Thymus (tissue), 11 donors: ENCODE data around the gene RHEBL1. TPM values are rescaled to one million over a fixed set of nuclear protein-coding genes. Genes with fewer than 3 reads are reported as not detected.
A peak's percentile ranks its signal among the peaks of the same experiment; 100 is the strongest.

Experiments used
- DNase-seq, 9 donors: peaks; one replicate each; pipeline ENCODE4 v3.0.0-alpha.2; 2013; ENCODE audit warnings: low spot score in 9 of 9, low read depth in 6 of 9, missing footprints in 1 of 9
- H3K27ac ChIP-seq, 2 donors: one replicate each; pipeline ENCODE4 v1.5.1; 2013; ENCODE audit warnings: control low read depth in 1 of 2, low read depth in 1 of 2, low read length in 1 of 2, mild to moderate bottlenecking in 1 of 2, moderate library complexity in 1 of 2
- H3K27me3 ChIP-seq, 2 donors: one replicate each; pipeline ENCODE4 v1.5.1; 2013; ENCODE audit warnings: low read length in 1 of 2; ENCODE audit not compliant: control insufficient read depth in 2 of 2, insufficient read depth in 1 of 2
- H3K36me3 ChIP-seq, 2 donors: one replicate each; pipeline ENCODE4 v1.5.1; 2013; ENCODE audit warnings: low read length in 1 of 2, mild to moderate bottlenecking in 1 of 2, moderate library complexity in 1 of 2; ENCODE audit not compliant: control insufficient read depth in 2 of 2, insufficient read depth in 2 of 2
- H3K4me1 ChIP-seq, 2 donors: one replicate each; pipeline ENCODE4 v1.5.1; 2013; ENCODE audit warnings: low read length in 2 of 2; ENCODE audit not compliant: control insufficient read depth in 2 of 2, insufficient read depth in 2 of 2
- H3K4me3 ChIP-seq, 2 donors: one replicate each; pipeline ENCODE4 v1.5.1; 2013; ENCODE audit warnings: low read length in 2 of 2, control low read depth in 1 of 2, mild to moderate bottlenecking in 1 of 2
- H3K9me3 ChIP-seq, 2 donors: one replicate each; pipeline ENCODE4 v1.5.1; 2013; ENCODE audit warnings: low read length in 1 of 2, mild to moderate bottlenecking in 1 of 2; ENCODE audit not compliant: control insufficient read depth in 2 of 2, insufficient read depth in 1 of 2
- WGBS: extraction: QIAGEN DNeasy Blood & Tissue Kit; methylation state at CpG from one replicate; pipeline ENCODE4 v1.1.7; 2013; 5-methylcytosine and 5-hydroxymethylcytosine counted together
- polyA plus RNA-seq: library from polyadenylated mRNA; stranded (reverse); fragments of 200-250 nt; gene quantifications from one replicate; pipeline ENCODE4 v1.2.3, GENCODE V29; 2013
- total RNA-seq: library from RNA; stranded (reverse); fragments of 120-200 nt; gene quantifications from one replicate; pipeline ENCODE4 v1.2.4, GENCODE V29; 2013
- donor health status: healthy.

Gene RHEBL1
- total and polyA plus RNA-seq, 2 donors: 1.6 to 3.2 TPM

DNA sequence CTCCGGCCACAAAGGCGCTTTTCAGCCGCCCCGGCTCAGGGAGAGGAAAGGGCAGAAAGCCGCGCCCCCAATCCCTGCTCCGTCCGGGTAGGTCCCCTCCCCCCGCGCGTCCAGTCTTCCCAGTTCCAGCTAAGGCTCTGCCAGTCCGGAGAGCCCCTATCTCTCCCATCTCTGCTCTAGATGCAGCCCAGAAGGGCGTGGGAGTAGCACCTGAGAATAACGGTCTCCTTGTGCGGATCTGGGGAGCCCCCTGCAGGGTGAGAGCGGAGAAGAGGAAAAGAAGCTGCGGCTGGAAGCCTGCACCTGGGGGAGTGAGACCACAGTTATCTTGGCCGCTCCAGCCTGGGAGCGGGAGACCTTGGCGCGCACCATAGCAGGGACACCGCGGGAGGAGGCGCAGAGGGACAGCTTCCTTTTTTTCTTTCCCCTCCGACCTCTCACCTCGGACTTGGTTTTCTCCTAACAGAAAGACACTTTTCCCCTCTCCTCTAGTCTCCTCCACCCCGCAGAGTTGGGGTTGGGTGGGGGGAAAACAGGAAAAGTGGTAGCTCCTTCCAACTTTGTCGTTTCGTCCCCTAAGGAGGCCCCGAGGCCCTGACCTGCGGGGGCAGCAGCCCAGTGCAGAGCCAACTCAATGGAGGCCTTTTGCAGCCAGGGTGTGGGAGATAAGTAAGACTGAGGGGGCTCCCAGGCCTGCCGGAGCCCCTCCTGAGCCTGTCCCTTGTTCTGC, 22.5 kb upstream of the RHEBL1 start:
- Histone ChIP-seq H3K27ac (no peak overlapping the region), H3K27me3 (peaks cover 64 to 85% of the 10 kb centered on the region in 2 donors), H3K4me3 (peak overlapping the region in 1 of 2 donors; percentile 31), H3K36me3 (peaks cover 9% of the 10 kb centered on the region in 2 donors), H3K9me3 (peaks cover 0 to 4% of the 10 kb centered on the region in 2 donors), H3K4me1 (peaks cover 16 to 60% of the 10 kb centered on the region in 2 donors)
- 5% methylated on average over 32 of the region's 32 CpGs for WGBS
- peak in 4 of 9 donors; percentile 56 to 78 (median 64) for DNase-seq

DNA sequence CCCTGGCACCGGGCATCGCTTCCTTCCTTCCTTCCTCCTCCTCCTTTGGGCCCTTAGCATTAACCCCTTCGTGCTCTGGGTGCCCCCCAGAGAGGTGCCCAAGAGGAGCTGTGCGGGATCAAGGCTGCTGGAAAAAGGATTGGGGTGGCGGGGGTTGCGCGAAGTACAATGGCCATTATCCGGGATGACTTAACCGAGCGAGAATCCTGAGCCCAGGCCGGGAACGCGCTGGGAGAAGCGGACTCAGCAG, 22.0 kb upstream of the RHEBL1 start:
- 4% methylated on average over 14 of the region's 14 CpGs for WGBS
- H3K27ac ChIP-seq: no peak overlapping the region
- peaks cover 64 to 89% of the 10 kb centered on the region in 2 donors for H3K27me3 ChIP-seq
- peaks cover 16 to 60% of the 10 kb centered on the region in 2 donors for H3K4me1 ChIP-seq
- H3K4me3 ChIP-seq: peak overlapping the region in 1 of 2 donors; percentile 31
- peaks cover 0 to 4% of the 10 kb centered on the region in 2 donors for H3K9me3 ChIP-seq
- peaks cover 4% of the 10 kb centered on the region in 2 donors for H3K36me3 ChIP-seq
- no peak for DNase-seq

DNA sequence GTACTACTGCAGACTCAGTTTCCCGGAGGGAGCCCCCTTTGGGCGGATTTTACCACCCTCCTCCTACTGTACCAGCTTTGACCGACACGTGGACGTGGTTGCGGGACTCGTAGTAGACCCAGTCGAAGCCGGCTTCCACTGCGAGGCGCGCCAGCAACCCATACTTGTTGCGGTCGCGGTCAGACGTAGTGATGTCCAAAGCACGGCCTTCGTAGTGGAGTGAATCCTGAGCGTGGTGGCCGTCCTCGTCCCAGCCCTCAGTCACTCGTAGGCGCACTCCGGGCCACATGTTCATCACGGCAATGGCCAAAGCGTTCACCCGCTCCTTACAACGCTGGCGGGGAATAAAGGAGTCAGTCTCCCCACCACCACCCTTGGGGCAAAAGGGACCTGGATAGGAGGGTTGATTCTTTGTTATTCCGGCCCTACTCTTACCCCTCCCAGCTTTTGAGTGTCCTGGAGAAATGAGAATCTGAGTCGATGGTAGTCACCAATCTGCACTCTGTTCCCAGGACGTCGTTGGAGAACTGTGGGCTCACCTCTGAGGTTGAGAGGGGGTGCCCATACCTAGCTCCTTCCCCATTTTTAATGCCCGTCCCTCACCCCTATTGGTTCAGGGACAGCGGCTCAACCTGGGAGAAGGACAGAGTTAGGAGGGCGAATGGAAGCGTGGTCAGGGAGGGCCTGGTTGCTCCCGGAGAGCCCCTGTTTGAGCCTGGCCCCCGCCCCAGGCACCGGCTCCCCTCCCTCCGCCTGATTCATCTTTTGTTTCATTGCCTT, 21.5 kb upstream of the RHEBL1 start:
- peaks cover 16 to 60% of the 10 kb centered on the region in 2 donors for H3K4me1 ChIP-seq
- H3K4me3 ChIP-seq: no peak overlapping the region
- H3K27me3 ChIP-seq: peaks cover 64 to 91% of the 10 kb centered on the region in 2 donors
- peaks cover 0 to 4% of the 10 kb centered on the region in 2 donors for H3K9me3 ChIP-seq
- DNase-seq: no peak
- H3K27ac ChIP-seq: no peak overlapping the region
- no peaks in the 10 kb centered on the region for H3K36me3 ChIP-seq
- WGBS: 14% methylated on average over 41 of the region's 41 CpGs

DNA sequence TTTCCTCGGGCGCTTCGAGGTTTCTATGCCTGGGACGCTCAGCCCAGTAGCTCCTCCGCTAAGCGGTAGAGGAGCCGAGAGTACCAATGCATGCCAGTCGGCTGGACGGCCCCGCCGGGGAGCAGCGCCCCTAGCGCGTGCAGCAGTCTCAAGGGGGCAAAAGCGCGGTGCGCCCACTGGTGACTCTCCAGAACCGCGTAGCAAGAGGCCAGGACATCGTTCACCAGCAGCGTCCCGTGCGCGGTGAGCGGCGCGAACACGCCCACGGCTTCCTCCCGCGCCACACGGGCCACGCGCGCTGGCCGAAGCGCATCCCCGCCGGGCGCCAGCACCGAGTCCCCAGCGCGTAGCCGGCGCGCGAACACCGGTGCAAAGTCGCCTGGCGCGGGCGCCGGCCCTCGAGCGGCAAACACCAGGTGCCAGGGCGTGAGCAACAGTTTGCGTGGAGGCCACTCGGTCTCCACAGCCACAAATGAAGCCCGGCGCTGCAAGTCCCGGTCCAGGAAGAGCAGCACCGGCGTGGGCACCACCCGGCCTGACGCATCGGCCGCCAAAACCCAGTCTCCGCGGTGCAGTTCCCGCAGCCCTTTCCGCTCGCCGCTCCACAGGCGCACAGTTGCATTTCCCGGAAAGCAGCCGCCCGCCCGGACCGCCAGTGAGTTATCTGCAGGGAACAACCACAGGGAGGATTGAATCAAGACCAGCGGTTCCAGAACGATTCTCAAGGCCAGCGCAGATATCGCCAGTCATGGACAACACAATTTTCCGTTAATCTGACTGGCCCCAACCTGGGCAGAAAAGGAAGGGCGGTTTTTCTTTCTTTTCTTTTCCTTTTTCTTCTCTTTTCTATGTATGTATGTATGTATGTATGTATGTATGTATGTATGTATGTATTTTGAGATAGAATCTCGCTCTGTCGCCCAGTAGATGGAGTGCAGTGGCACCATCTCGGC, 20.3 kb upstream of the RHEBL1 start:
- H3K27ac ChIP-seq: no peak overlapping the region
- DNase-seq: peak in 1 of 9 donors; percentile 50
- WGBS: 2% methylated on average over 88 of the region's 88 CpGs
- peaks cover 64 to 84% of the 10 kb centered on the region in 2 donors for H3K27me3 ChIP-seq
- peak overlapping the region in 1 of 2 donors; percentile 32 for H3K4me3 ChIP-seq
- no peaks in the 10 kb centered on the region for H3K36me3 ChIP-seq
- H3K9me3 ChIP-seq: peaks cover 0 to 4% of the 10 kb centered on the region in 2 donors
- peaks cover 16 to 60% of the 10 kb centered on the region in 2 donors for H3K4me1 ChIP-seq

DNA sequence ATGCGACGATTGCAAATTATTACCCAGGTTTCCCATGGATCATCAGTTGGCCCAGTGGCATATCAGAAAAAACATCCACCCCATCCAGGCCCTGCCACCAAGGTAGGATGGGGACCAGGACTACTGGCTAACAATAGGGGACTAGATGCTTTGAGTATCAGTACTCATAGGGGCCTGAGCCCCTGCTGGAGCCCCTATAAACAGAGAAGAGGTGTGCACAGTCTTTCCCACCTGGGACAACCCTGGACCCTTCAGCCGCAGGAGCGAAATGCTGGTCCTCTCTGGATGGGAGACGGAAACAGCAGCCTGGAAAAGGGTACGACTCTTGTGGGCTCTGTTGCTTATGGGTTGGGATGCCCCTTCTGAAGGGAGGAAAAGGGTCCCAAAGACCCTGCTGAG, 19.2 kb upstream of the RHEBL1 start:
- DNase-seq: no peak
- H3K9me3 ChIP-seq: peaks cover 0 to 4% of the 10 kb centered on the region in 2 donors
- H3K36me3 ChIP-seq: no peaks in the 10 kb centered on the region
- H3K4me3 ChIP-seq: no peak overlapping the region
- peaks cover 9 to 52% of the 10 kb centered on the region in 2 donors for H3K4me1 ChIP-seq
- peaks cover 55 to 74% of the 10 kb centered on the region in 2 donors for H3K27me3 ChIP-seq
- 58% methylated on average over 6 of the region's 6 CpGs for WGBS
- no peak overlapping the region for H3K27ac ChIP-seq

DNA sequence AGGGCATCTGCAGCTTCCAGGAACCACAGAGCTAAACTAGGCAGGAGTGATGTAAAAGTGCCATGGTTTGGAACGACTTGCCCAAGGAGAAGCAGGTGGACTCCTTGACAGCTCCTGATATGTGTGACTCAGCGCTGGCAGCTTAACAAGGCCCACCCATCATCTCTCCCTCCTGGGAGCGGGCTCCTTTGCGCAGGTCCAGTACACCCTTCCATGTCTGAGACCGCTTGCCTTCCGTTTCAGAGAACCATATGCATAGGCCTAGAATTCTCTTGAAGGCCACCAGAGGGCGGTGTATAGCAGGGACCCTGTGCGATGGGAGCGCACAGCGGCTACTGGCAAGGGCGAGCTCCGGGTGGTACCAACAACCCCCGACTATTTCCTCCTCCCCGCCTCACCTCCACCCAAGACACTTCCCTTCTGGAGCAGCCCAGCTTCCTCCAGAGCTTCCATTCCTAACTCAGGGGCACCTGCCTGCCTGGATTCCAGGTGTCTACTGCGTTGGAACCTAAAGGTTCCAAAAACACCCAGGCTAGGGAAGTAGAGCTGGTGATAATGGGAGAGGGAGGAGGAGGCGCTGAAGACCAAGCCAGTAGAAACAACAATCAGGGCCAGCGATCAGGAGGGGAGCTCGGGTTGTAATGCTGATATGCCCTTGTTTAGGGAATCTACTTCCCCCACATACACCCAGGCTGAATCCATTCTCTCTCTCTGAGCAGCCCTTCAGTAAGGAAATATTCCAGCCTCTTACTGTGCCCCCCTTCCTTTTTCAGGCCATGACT, 18.6 kb upstream of the RHEBL1 start:
- H3K9me3 ChIP-seq: peaks cover 0 to 4% of the 10 kb centered on the region in 2 donors
- H3K27me3 ChIP-seq: peaks cover 49 to 68% of the 10 kb centered on the region in 2 donors
- H3K4me3 ChIP-seq: no peak overlapping the region
- no peaks in the 10 kb centered on the region for H3K36me3 ChIP-seq
- DNase-seq: peak in 8 of 9 donors; percentile 69 to 88 (median 78)
- 2% methylated on average over 18 of the region's 18 CpGs for WGBS
- no peak overlapping the region for H3K27ac ChIP-seq
- peaks cover 9 to 46% of the 10 kb centered on the region in 2 donors for H3K4me1 ChIP-seq

DNA sequence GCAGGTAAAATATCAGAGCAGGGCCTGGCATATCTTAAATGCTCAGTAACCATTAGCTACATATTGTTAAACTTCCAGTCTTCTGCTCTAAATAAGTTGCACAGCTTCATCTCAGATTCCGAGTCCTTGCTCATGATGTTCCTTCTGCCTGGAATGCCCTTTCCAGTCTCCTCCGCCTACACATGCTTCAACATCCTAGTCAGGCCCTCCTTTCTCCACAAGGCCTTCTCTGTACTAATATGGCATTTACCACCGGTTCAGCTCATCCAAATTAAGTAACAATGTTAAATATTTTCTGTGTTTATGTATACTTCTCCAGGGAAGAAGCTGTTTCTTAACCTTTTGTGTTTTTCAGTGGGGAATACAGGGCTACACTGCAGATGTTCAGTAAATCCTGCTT, 16.3 kb upstream of the RHEBL1 start:
- Histone ChIP-seq H3K4me1 (peaks cover 7 to 30% of the 10 kb centered on the region in 2 donors), H3K36me3 (no peaks in the 10 kb centered on the region), H3K27me3 (peaks cover 26 to 46% of the 10 kb centered on the region in 2 donors), H3K4me3 (no peak overlapping the region), H3K9me3 (no peaks in the 10 kb centered on the region), H3K27ac (no peak overlapping the region)
- no peak for DNase-seq
- WGBS: 95% methylated on average over 3 of the region's 3 CpGs

DNA sequence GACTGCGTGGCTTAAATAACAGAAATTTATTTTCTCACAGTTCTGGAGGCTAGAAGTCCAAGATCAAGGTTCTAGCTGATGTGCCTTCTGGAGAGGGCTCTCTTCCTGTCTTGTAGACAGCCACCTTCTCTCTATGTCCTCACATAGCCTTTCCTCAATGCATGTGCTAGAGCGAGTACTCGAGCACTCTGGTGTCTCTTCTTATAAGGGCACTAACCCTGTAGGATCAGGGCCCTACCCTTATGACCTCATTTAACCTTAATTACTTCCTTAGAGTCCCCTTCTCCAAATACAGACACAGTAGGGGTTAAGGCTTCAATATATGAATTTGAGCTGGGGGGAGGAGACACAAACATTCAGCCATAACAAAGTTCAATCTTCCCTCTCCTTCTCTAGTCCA, 14.7 kb upstream of the RHEBL1 start:
- no peak for DNase-seq
- H3K9me3 ChIP-seq: no peaks in the 10 kb centered on the region
- no peak overlapping the region for H3K27ac ChIP-seq
- H3K4me3 ChIP-seq: no peak overlapping the region
- peaks cover 11 to 36% of the 10 kb centered on the region in 2 donors for H3K27me3 ChIP-seq
- no peaks in the 10 kb centered on the region for H3K36me3 ChIP-seq
- H3K4me1 ChIP-seq: peaks cover 0 to 16% of the 10 kb centered on the region in 2 donors
- 98% methylated on average over 3 of the region's 3 CpGs for WGBS
